Brain microvascular endothelial cell (primary cell): ENCODE data around the gene ARHGEF33.

Experiments used
- DNase-seq: peaks from one replicate; pipeline ENCODE4 v3.0.0-alpha.2; 2020
- H3K27ac ChIP-seq: fragments of 250-450 bp; sonication (Bioruptor Pico); 2 replicates; pipeline ENCODE4 v1.5.1; 2020; ENCODE audit warnings: mild to moderate bottlenecking, moderate library complexity
- H3K27me3 ChIP-seq: fragments of 250-450 bp; sonication (Bioruptor Pico); replicated peaks from 2 replicates; pipeline ENCODE4 v1.5.1; 2020; ENCODE audit warnings: mild to moderate bottlenecking
- H3K36me3 ChIP-seq: fragments of 250-450 bp; sonication (Bioruptor Pico); replicated peaks from 2 replicates; pipeline ENCODE4 v1.5.1; 2020; ENCODE audit warnings: mild to moderate bottlenecking
- H3K4me3 ChIP-seq: 2 replicates; pipeline ENCODE4 v1.5.1; 2011; ENCODE audit warnings: low read depth, mild to moderate bottlenecking, control low read depth, low read length, moderate library complexity
- CTCF ChIP-seq: IDR thresholded peaks from 2 replicates; pipeline ENCODE4 v1.5.1; 2011; ENCODE audit warnings: low read depth, mild to moderate bottlenecking, moderate library complexity, low read length, control low read depth, inconsistent platforms; ENCODE audit errors: missing control alignments
- in situ Hi-C: cut with HindIII; loops from 2 replicates; pipeline ENCODE4 v1.10.0; 2017; ENCODE audit warnings: low sequenced_read_pairs, low pct_ligation_motif_present

The ARHGEF33 gene

GRCh38 chr2:38948995-38949394 lies 59.3 kb downstream of the ARHGEF33 start:
- Histone ChIP-seq H3K27ac (no peak overlapping the region), H3K4me3 (no peak overlapping the region), H3K36me3 (no peaks in the 10 kb centered on the region), H3K27me3 (no peaks in the 10 kb centered on the region)
- DNase-seq: no peak
- in situ Hi-C loops: no loop called here
- TF ChIP-seq CTCF: no peak

- Histone ChIP-seq H3K4me3 (no peak overlapping the region), H3K36me3 (no peaks in the 10 kb centered on the region), H3K27me3 (no peaks in the 10 kb centered on the region), H3K27ac (no peak overlapping the region)
- no peak for DNase-seq
- in situ Hi-C loops: no loop called here
- TF ChIP-seq CTCF: no peak
Observed at GRCh38 chr2:38951766-38952165, 62.1 kb downstream of the ARHGEF33 start.

- Histone ChIP-seq H3K36me3 (no peaks in the 10 kb centered on the region), H3K27me3 (no peaks in the 10 kb centered on the region), H3K27ac (no peak overlapping the region), H3K4me3 (no peak overlapping the region)
- in situ Hi-C loops: no loop called here
- DNase-seq: no peak
- TF ChIP-seq CTCF: no peak
Observed at GRCh38 chr2:38957972-38958371, 68.3 kb downstream of the ARHGEF33 start.

- no peak for DNase-seq
- no peaks in the 10 kb centered on the region for H3K27me3 ChIP-seq
- H3K4me3 ChIP-seq: peak overlapping the region; percentile 47
- TF ChIP-seq CTCF: no peak
- no peak overlapping the region for H3K27ac ChIP-seq
- in situ Hi-C loops: no loop called here
- no peaks in the 10 kb centered on the region for H3K36me3 ChIP-seq
Observed at GRCh38 chr2:38959466-38959865, 69.8 kb downstream of the ARHGEF33 start.

GRCh38 chr2:38959938-38960608 lies 70.4 kb downstream of the ARHGEF33 start:
- TF ChIP-seq CTCF: no peak
- Histone ChIP-seq H3K36me3 (no peaks in the 10 kb centered on the region), H3K27ac (no peak overlapping the region), H3K27me3 (no peaks in the 10 kb centered on the region), H3K4me3 (peak overlapping the region; percentile 48)
- DNase-seq: peak; percentile 73
- in situ Hi-C loops: no loop called here

- DNase-seq: no peak
- in situ Hi-C loops: no loop called here
- Histone ChIP-seq H3K36me3 (no peaks in the 10 kb centered on the region), H3K27ac (no peak overlapping the region), H3K27me3 (no peaks in the 10 kb centered on the region), H3K4me3 (peak overlapping the region; percentile 48)
- no peak for TF ChIP-seq CTCF
Observed at GRCh38 chr2:38960609-38961320, 71.1 kb downstream of the ARHGEF33 start.
